Activated CD4-positive, alpha-beta memory T cell treated with anti-CD3 and anti-CD28 coated beads, Interleukin-2, amount 10 ng/mL, durations not matched to agents 7 days and 5 days (primary cell): Measurements from ENCODE around the gene TFG. TPM values are rescaled to one million over a fixed set of nuclear protein-coding genes. Genes with fewer than 3 reads are reported as not detected.

ENCODE experiments used
- CTCF ChIA-PET: fragments of 350-600 bp; sonication (Branson Sonifier 250); formaldehyde crosslinking; loops from one replicate; lab custom pipeline; 2021; ENCODE audit warnings: antibody characterized with exemption, inconsistent platforms; lab: Charles Lee
- POLR2A ChIA-PET: fragments of 350-600 bp; sonication (Branson Sonifier 250); formaldehyde crosslinking; loops from one replicate; lab custom pipeline; 2021; ENCODE audit warnings: antibody characterized with exemption; lab: Charles Lee
- DNase-seq: peaks from one replicate; pipeline ENCODE4 v3.0.0-alpha.2; 2020
- H3K27ac Mint-ChIP-seq: one replicate; pipeline ENCODE4 v1.8.0; 2021; ENCODE audit warnings: mild to moderate bottlenecking, mixed read lengths
- H3K27me3 Mint-ChIP-seq: one replicate; pipeline ENCODE4 v1.8.0; 2021; ENCODE audit warnings: mixed read lengths
- H3K36me3 Mint-ChIP-seq: one replicate; pipeline ENCODE4 v1.8.0; 2021; ENCODE audit warnings: low read depth, mixed read lengths
- H3K4me1 Mint-ChIP-seq: one replicate; pipeline ENCODE4 v1.8.0; 2021; ENCODE audit warnings: mixed read lengths
- H3K4me3 Mint-ChIP-seq: one replicate; pipeline ENCODE4 v1.8.0; 2021; ENCODE audit warnings: mild to moderate bottlenecking, mixed read lengths
- H3K9me3 Mint-ChIP-seq: one replicate; pipeline ENCODE4 v1.8.0; 2021; ENCODE audit warnings: mixed read lengths
- total RNA-seq, 2 experiments: library from RNA; stranded (reverse); gene quantifications; one replicate each; pipeline ENCODE4 v1.2.3, GENCODE V29; 2021

The TFG gene
- total RNA-seq, 2 experiments from 2014 or later = 56.4 to 56.5 TPM

GRCh38 chr3:100761951-100762350 lies 52.7 kb downstream of the TFG start:
- DNase-seq = no peak
- Mint-ChIP-seq H3K4me1 (peaks cover 5% of the 10 kb centered on the region), H3K4me3 (no peak overlapping the region), H3K27me3 (no peaks in the 10 kb centered on the region), H3K36me3 (no peaks in the 10 kb centered on the region), H3K9me3 (no peaks in the 10 kb centered on the region), H3K27ac (no peak overlapping the region)
- ChIA-PET CTCF (interaction anchor here (1.2 to 1.5 kb wide), 3 partner anchors 9 to 299 kb away, joined by 5 read pairs; no protein-coding TSS in a partner anchor), POLR2A (no interaction called here)

GRCh38 chr3:100765437-100765975 lies 56.2 kb downstream of the TFG start:
- Mint-ChIP-seq H3K27ac (no peak overlapping the region), H3K9me3 (no peaks in the 10 kb centered on the region), H3K27me3 (no peaks in the 10 kb centered on the region), H3K4me3 (no peak overlapping the region), H3K36me3 (no peaks in the 10 kb centered on the region), H3K4me1 (peaks cover 5% of the 10 kb centered on the region)
- DNase-seq = no peak
- ChIA-PET POLR2A (no interaction called here), CTCF (no interaction called here)

GRCh38 chr3:100766069-100766468 lies 56.8 kb downstream of the TFG start:
- H3K27me3 Mint-ChIP-seq = no peaks in the 10 kb centered on the region
- no peak for DNase-seq
- H3K4me3 Mint-ChIP-seq = no peak overlapping the region
- no peak overlapping the region for H3K27ac Mint-ChIP-seq
- no peaks in the 10 kb centered on the region for H3K9me3 Mint-ChIP-seq
- no peaks in the 10 kb centered on the region for H3K36me3 Mint-ChIP-seq
- POLR2A ChIA-PET = no interaction called here
- H3K4me1 Mint-ChIP-seq = peaks cover 5% of the 10 kb centered on the region
- CTCF ChIA-PET = no interaction called here

- Mint-ChIP-seq H3K4me3 (no peak overlapping the region), H3K27ac (no peak overlapping the region), H3K27me3 (no peaks in the 10 kb centered on the region), H3K4me1 (peaks cover 5% of the 10 kb centered on the region), H3K9me3 (no peaks in the 10 kb centered on the region), H3K36me3 (no peaks in the 10 kb centered on the region)
- no peak for DNase-seq
- ChIA-PET POLR2A (no interaction called here), CTCF (interaction anchor here (1.6 kb wide), 1 partner anchor 101 kb away, joined by 3 read pairs; no protein-coding TSS in a partner anchor)
Observed at GRCh38 chr3:100769693-100770092, 60.4 kb downstream of the TFG start.

GRCh38 chr3:100775226-100775625 lies 65.9 kb downstream of the TFG start:
- Mint-ChIP-seq H3K4me1 (no peaks in the 10 kb centered on the region), H3K4me3 (no peak overlapping the region), H3K9me3 (no peaks in the 10 kb centered on the region), H3K27me3 (no peaks in the 10 kb centered on the region), H3K36me3 (no peaks in the 10 kb centered on the region), H3K27ac (no peak overlapping the region)
- ChIA-PET POLR2A (no interaction called here), CTCF (no interaction called here)
- no peak for DNase-seq

- POLR2A ChIA-PET = no interaction called here
- no peaks in the 10 kb centered on the region for H3K4me1 Mint-ChIP-seq
- no peaks in the 10 kb centered on the region for H3K9me3 Mint-ChIP-seq
- CTCF ChIA-PET = no interaction called here
- no peaks in the 10 kb centered on the region for H3K36me3 Mint-ChIP-seq
- no peak for DNase-seq
- no peaks in the 10 kb centered on the region for H3K27me3 Mint-ChIP-seq
- H3K27ac Mint-ChIP-seq = no peak overlapping the region
- H3K4me3 Mint-ChIP-seq = no peak overlapping the region
Observed at GRCh38 chr3:100775669-100776068, 66.4 kb downstream of the TFG start.

GRCh38 chr3:100776097-100776729 lies 66.9 kb downstream of the TFG start:
- no peaks in the 10 kb centered on the region for H3K27me3 Mint-ChIP-seq
- no peaks in the 10 kb centered on the region for H3K4me1 Mint-ChIP-seq
- CTCF ChIA-PET = no interaction called here
- no peaks in the 10 kb centered on the region for H3K36me3 Mint-ChIP-seq
- POLR2A ChIA-PET = no interaction called here
- no peaks in the 10 kb centered on the region for H3K9me3 Mint-ChIP-seq
- H3K4me3 Mint-ChIP-seq = no peak overlapping the region
- H3K27ac Mint-ChIP-seq = no peak overlapping the region
- DNase-seq = no peak

GRCh38 chr3:100776746-100777145 lies 67.5 kb downstream of the TFG start:
- no peaks in the 10 kb centered on the region for H3K36me3 Mint-ChIP-seq
- no peak for DNase-seq

GRCh38 chr3:100777271-100777670 lies 68.0 kb downstream of the TFG start:
- ChIA-PET POLR2A (no interaction called here), CTCF (no interaction called here)
- Mint-ChIP-seq H3K9me3 (no peaks in the 10 kb centered on the region), H3K27ac (no peak overlapping the region), H3K36me3 (no peaks in the 10 kb centered on the region), H3K4me1 (no peaks in the 10 kb centered on the region), H3K4me3 (no peak overlapping the region), H3K27me3 (no peaks in the 10 kb centered on the region)
- DNase-seq = no peak

More at GRCh38 chr3:100776746-100777145, 67.5 kb downstream of the TFG start:
- H3K27me3 Mint-ChIP-seq = no peaks in the 10 kb centered on the region
- ChIA-PET POLR2A (no interaction called here), CTCF (no interaction called here)
- H3K4me1 Mint-ChIP-seq = no peaks in the 10 kb centered on the region
- H3K9me3 Mint-ChIP-seq = no peaks in the 10 kb centered on the region
- no peak overlapping the region for H3K4me3 Mint-ChIP-seq
- H3K27ac Mint-ChIP-seq = no peak overlapping the region

GRCh38 chr3:100779480-100779879 lies 70.2 kb downstream of the TFG start:
- Mint-ChIP-seq H3K27ac (no peak overlapping the region), H3K36me3 (no peaks in the 10 kb centered on the region), H3K9me3 (no peaks in the 10 kb centered on the region), H3K4me3 (no peak overlapping the region), H3K27me3 (no peaks in the 10 kb centered on the region), H3K4me1 (no peaks in the 10 kb centered on the region)
- no peak for DNase-seq
- CTCF ChIA-PET = no interaction called here
- POLR2A ChIA-PET = no interaction called here

GRCh38 chr3:100780071-100780622 lies 70.9 kb downstream of the TFG start:
- CTCF ChIA-PET = no interaction called here
- Mint-ChIP-seq H3K27ac (no peak overlapping the region), H3K4me1 (no peaks in the 10 kb centered on the region), H3K36me3 (no peaks in the 10 kb centered on the region), H3K27me3 (no peaks in the 10 kb centered on the region), H3K4me3 (no peak overlapping the region), H3K9me3 (peaks cover 2% of the 10 kb centered on the region)
- DNase-seq = no peak
- POLR2A ChIA-PET = no interaction called here

- peaks cover 8% of the 10 kb centered on the region for H3K9me3 Mint-ChIP-seq
- no peaks in the 10 kb centered on the region for H3K27me3 Mint-ChIP-seq
- POLR2A ChIA-PET = no interaction called here
- no peak for DNase-seq
- no peaks in the 10 kb centered on the region for H3K4me1 Mint-ChIP-seq
- H3K27ac Mint-ChIP-seq = no peak overlapping the region
- CTCF ChIA-PET = no interaction called here
- H3K36me3 Mint-ChIP-seq = no peaks in the 10 kb centered on the region
- H3K4me3 Mint-ChIP-seq = no peak overlapping the region
Observed at GRCh38 chr3:100781301-100781700, 72.0 kb downstream of the TFG start.

- H3K27me3 Mint-ChIP-seq = no peaks in the 10 kb centered on the region
- no peaks in the 10 kb centered on the region for H3K4me1 Mint-ChIP-seq
- no peaks in the 10 kb centered on the region for H3K36me3 Mint-ChIP-seq
- H3K9me3 Mint-ChIP-seq = peaks cover 8% of the 10 kb centered on the region
- H3K4me3 Mint-ChIP-seq = no peak overlapping the region
- CTCF ChIA-PET = no interaction called here
- POLR2A ChIA-PET = no interaction called here
- no peak for DNase-seq
- no peak overlapping the region for H3K27ac Mint-ChIP-seq
Observed at GRCh38 chr3:100782348-100782747, 73.1 kb downstream of the TFG start.

GRCh38 chr3:100782906-100783305 lies 73.6 kb downstream of the TFG start:
- no peak for DNase-seq
- POLR2A ChIA-PET = no interaction called here
- no peaks in the 10 kb centered on the region for H3K4me1 Mint-ChIP-seq
- peaks cover 8% of the 10 kb centered on the region for H3K9me3 Mint-ChIP-seq
- H3K27ac Mint-ChIP-seq = no peak overlapping the region
- no peaks in the 10 kb centered on the region for H3K36me3 Mint-ChIP-seq
- H3K4me3 Mint-ChIP-seq = no peak overlapping the region
- CTCF ChIA-PET = no interaction called here
- H3K27me3 Mint-ChIP-seq = no peaks in the 10 kb centered on the region
